Fibroblast of upper back skin (primary cell): ENCODE data around the gene HHIP.
"Not testable (repeated sequence)": the region's sequence is repeated elsewhere in the genome, so short reads cannot be mapped to it uniquely, and the experiment has no call there.

Experiments
- DNase-seq: peaks from one replicate; pipeline ENCODE4 v3.0.0-alpha.2; 2013

The HHIP gene

GRCh38 chr4:144757969-144758368 lies 112.0 kb downstream of the HHIP start:
- DNase-seq, result peak; percentile 35

GRCh38 chr4:144768809-144769208 lies 122.9 kb downstream of the HHIP start:
- not testable (repeated sequence) for DNase-seq

GRCh38 chr4:144778364-144778763 lies 132.4 kb downstream of the HHIP start:
- DNase-seq, result no peak

- peak; percentile 24 for DNase-seq
Observed at GRCh38 chr4:144782345-144782744, 136.4 kb downstream of the HHIP start.

GRCh38 chr4:144785961-144786360 lies 140.0 kb downstream of the HHIP start:
- DNase-seq, result no peak

- peak; percentile 57 for DNase-seq
Observed at GRCh38 chr4:144787365-144788258, 141.7 kb downstream of the HHIP start.

GRCh38 chr4:144788469-144788868 lies 142.5 kb downstream of the HHIP start:
- DNase-seq, result no peak

- not testable (repeated sequence) for DNase-seq
Observed at GRCh38 chr4:144791933-144792332, 146.0 kb downstream of the HHIP start.
